ENCODE results near the gene KDM5B. TPM values are rescaled to one million over a fixed set of nuclear protein-coding genes. Genes with fewer than 3 reads are reported as not detected.
A peak's percentile ranks its signal among the peaks of the same experiment; 100 is the strongest.

KDM5B gene
- total RNA-seq, 2 experiments from 2014 or later = not detected

DNA sequence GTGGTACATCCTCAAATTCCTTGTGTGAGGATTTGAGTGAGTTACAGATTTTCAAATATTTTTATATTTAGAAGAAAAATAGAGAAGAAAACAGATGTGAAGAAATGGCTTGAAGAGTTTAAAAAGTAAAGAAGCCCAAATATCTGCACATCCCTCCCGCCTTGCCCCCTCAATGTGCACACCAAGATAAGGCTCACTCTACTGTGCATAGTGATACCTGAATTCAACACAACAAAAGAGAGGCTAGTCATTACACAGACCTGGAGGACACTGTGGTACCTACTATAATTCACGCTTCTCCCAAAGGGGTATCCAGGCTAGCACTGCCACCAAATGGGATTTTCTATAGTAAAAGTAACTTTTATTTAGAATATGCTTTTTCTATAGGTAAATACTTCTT, 53.9 kb downstream of the KDM5B start:
- no peak for DNase-seq (ENCODE audit: low spot score)
- no peak for TF ChIP-seq CTCF (conservative IDR thresholded peaks at IDR 0.05; ENCODE audit: low read length)
- TF ChIP-seq EZH2phosphoT487 (IDR thresholded peaks at IDR 0.05; ENCODE audit: borderline replicate concordance, low read depth, low read length) = no peak
- Histone ChIP-seq H3K79me2 (ENCODE audit: insufficient read depth, low read depth, low read length) (no peaks in the 10 kb centered on the region), H3K36me3 (ENCODE audit: insufficient read depth, low read length) (no peaks in the 10 kb centered on the region), H3K4me3 (ENCODE audit: low read depth, low read length, poor library complexity, severe bottlenecking) (no peak overlapping the region), H3K4me2 (ENCODE audit: low read length) (no peak overlapping the region), H2AFZ (ENCODE audit: low read length) (no peak overlapping the region), H4K20me1 (ENCODE audit: insufficient read depth, low read length) (no peaks in the 10 kb centered on the region), H3K9me2 (ENCODE audit: insufficient read depth, low read length) (no peaks in the 10 kb centered on the region), H3K27ac (ENCODE audit: low read depth, low read length, poor library complexity, severe bottlenecking) (no peak overlapping the region), H3K4me1 (ENCODE audit: insufficient read depth, low read length, poor library complexity, severe bottlenecking) (no peaks in the 10 kb centered on the region), H3K9me3 (ENCODE audit: low read length) (no peaks in the 10 kb centered on the region)
- ChIA-PET POLR2A (no interaction called here), CTCF (ENCODE audit: unreplicated experiment) (no interaction called here)
- intact Hi-C loops (cut with micrococcal nuclease; ENCODE audit: unreplicated experiment) = loop anchor here (5.0 kb wide), 1 partner anchor 243 kb away; no protein-coding TSS in a partner anchor
- no TSS peak for BruUV-seq (replicated peaks)

DNA sequence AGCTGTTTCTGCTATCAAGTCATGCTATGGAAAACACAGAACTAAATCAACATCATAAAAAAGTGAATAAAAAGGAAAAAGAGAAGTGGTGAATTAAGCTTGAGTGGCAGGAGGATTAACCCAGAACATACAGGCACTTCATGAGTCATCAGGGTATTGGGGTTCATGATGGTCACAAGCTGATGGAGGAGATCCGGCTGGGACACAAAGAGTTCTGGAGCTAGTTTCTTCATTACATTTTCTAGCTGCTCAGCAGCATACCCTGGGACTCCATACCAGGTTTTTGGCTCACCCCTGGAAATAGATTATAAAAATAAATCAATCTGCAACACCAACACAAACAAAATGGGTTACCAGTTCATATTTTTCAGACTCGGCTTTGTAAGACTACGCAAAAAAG, 55.4 kb downstream of the KDM5B start:
- H4K20me1 ChIP-seq (ENCODE audit: insufficient read depth, low read length) = no peaks in the 10 kb centered on the region
- no peak overlapping the region for H2AFZ ChIP-seq (ENCODE audit: low read length)
- no peaks in the 10 kb centered on the region for H3K9me3 ChIP-seq (ENCODE audit: low read length)
- H3K79me2 ChIP-seq (ENCODE audit: insufficient read depth, low read depth, low read length) = no peaks in the 10 kb centered on the region
- ChIA-PET CTCF (ENCODE audit: unreplicated experiment) (no interaction called here), POLR2A (interaction anchor here (0.9 kb wide), 1 partner anchor 17 kb away, joined by 3 read pairs; no protein-coding TSS in a partner anchor)
- no peak overlapping the region for H3K4me2 ChIP-seq (ENCODE audit: low read length)
- DNase-seq (ENCODE audit: low spot score) = no peak
- no peaks in the 10 kb centered on the region for H3K4me1 ChIP-seq (ENCODE audit: insufficient read depth, low read length, poor library complexity, severe bottlenecking)
- H3K4me3 ChIP-seq (ENCODE audit: low read depth, low read length, poor library complexity, severe bottlenecking) = no peak overlapping the region
- intact Hi-C loops (cut with micrococcal nuclease; ENCODE audit: unreplicated experiment) = loop anchor here (5.0 kb wide), 1 partner anchor 245 kb away; no protein-coding TSS in a partner anchor
- BruUV-seq (replicated peaks) = no TSS peak
- H3K9me2 ChIP-seq (ENCODE audit: insufficient read depth, low read length) = no peaks in the 10 kb centered on the region
- no peak for TF ChIP-seq EZH2phosphoT487 (IDR thresholded peaks at IDR 0.05; ENCODE audit: borderline replicate concordance, low read depth, low read length)
- TF ChIP-seq CTCF (conservative IDR thresholded peaks at IDR 0.05; ENCODE audit: low read length) = no peak
- H3K27ac ChIP-seq (ENCODE audit: low read depth, low read length, poor library complexity, severe bottlenecking) = no peak overlapping the region
- no peaks in the 10 kb centered on the region for H3K36me3 ChIP-seq (ENCODE audit: insufficient read depth, low read length)

DNA sequence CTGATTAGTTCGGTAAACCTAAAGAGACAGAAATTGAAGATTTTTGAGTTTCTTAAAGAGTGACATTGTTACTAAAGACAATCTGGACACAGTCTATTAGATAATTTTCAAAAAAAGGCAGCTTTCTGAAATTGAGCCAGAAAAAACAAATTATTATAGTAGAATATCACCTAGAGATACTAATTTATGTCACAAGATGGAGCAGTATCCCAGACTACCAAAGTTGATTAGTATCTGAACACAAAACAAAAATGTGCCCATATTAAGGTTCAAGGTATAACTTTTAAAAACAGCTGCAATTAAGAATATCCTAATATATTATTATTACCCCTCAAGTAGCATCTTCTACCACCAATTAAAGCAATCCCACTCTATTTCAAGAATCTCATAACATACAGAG, 57.5 kb downstream of the KDM5B start:
- Histone ChIP-seq H3K27ac (ENCODE audit: low read depth, low read length, poor library complexity, severe bottlenecking) (no peak overlapping the region), H2AFZ (ENCODE audit: low read length) (no peak overlapping the region), H3K4me3 (ENCODE audit: low read depth, low read length, poor library complexity, severe bottlenecking) (no peak overlapping the region), H4K20me1 (ENCODE audit: insufficient read depth, low read length) (no peaks in the 10 kb centered on the region), H3K9me2 (ENCODE audit: insufficient read depth, low read length) (no peaks in the 10 kb centered on the region), H3K9me3 (ENCODE audit: low read length) (no peaks in the 10 kb centered on the region), H3K4me1 (ENCODE audit: insufficient read depth, low read length, poor library complexity, severe bottlenecking) (no peaks in the 10 kb centered on the region), H3K4me2 (ENCODE audit: low read length) (no peak overlapping the region), H3K79me2 (ENCODE audit: insufficient read depth, low read depth, low read length) (no peaks in the 10 kb centered on the region), H3K36me3 (ENCODE audit: insufficient read depth, low read length) (no peaks in the 10 kb centered on the region)
- ChIA-PET CTCF (ENCODE audit: unreplicated experiment) (no interaction called here), POLR2A (no interaction called here)
- intact Hi-C loops (cut with micrococcal nuclease; ENCODE audit: unreplicated experiment) = loop anchor here (5.0 kb wide), 1 partner anchor 247 kb away; no protein-coding TSS in a partner anchor
- TF ChIP-seq CTCF (conservative IDR thresholded peaks at IDR 0.05; ENCODE audit: low read length) (peak; percentile 47), EZH2phosphoT487 (IDR thresholded peaks at IDR 0.05; ENCODE audit: borderline replicate concordance, low read depth, low read length) (no peak)
- DNase-seq (ENCODE audit: low spot score) = no peak
- BruUV-seq (replicated peaks) = no TSS peak
